NCI-H1694 treated with DMSO at 0.1 percent for 48 hours (cell line): ENCODE data around the gene PTPRM.

Source experiments
- DNase-seq: peaks from one replicate; lab custom pipeline; 2025; lab: John Stamatoyannopoulos, UW

PTPRM gene

GRCh38 chr18:8362863-8363262, 795.7 kb downstream of the PTPRM start:
- no peak for DNase-seq

- DNase-seq = no peak
Observed at GRCh38 chr18:8364385-8364784, 797.3 kb downstream of the PTPRM start.

DNA sequence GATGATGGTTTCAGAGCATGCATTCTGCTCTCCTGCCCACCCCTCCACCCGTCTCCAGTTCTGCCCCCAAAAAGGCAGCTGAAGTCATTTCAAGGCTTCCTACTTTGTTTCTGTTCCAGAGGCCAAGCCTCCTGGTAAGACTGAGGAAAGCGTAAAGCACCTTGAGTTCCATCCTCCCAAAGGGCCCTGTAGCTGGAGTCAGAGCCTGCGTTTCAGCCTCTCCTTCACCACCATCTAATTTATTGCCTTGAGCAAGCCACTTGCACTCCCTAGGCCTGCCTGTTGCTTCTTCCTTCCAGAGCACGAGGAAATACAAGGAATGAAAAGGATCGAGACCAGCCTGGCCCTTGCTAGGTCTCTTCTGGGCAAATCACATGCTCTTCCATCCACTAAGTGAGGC, 797.9 kb downstream of the PTPRM start:
- no peak for DNase-seq

DNA sequence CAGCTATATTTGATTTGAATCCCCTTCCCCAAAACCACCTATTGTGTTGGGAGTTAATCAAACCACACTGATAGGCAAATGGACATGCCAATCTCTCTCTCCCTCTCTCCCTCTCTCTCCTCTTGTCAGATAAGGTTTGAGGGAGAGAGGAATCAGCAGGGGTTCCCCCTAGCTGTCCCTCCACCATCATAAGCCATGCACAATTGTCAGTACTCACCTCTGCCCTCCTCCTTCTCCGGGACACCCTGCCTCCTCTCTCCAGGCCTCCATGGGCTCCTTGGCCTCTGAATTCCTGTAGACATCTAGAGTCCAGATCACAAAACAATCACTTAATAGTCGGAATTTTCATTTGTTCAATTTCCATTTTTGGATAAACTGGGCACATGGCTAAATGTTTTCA, 798.4 kb downstream of the PTPRM start:
- DNase-seq = no peak

DNA sequence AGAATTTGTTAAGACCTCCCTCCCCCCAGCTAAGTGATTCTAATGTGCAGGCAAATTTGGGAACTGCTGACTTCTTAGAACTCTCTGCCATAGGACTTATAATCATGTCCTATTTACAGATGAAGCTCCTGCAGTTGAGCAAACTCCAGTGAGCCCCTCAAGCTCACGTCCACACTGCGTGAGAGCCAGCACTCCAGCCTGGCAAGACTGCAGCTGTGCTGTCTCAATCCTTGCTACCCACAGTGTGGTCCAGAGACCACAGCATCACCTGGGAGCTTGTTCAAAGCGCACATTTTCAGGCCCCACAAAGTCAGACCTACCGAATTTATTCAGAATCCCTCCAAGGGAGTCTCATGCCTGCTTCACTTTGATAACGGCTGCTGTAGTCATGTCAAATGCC, 799.0 kb downstream of the PTPRM start:
- DNase-seq = no peak

- no peak for DNase-seq
Observed at GRCh38 chr18:8366656-8367055, 799.5 kb downstream of the PTPRM start.

DNA sequence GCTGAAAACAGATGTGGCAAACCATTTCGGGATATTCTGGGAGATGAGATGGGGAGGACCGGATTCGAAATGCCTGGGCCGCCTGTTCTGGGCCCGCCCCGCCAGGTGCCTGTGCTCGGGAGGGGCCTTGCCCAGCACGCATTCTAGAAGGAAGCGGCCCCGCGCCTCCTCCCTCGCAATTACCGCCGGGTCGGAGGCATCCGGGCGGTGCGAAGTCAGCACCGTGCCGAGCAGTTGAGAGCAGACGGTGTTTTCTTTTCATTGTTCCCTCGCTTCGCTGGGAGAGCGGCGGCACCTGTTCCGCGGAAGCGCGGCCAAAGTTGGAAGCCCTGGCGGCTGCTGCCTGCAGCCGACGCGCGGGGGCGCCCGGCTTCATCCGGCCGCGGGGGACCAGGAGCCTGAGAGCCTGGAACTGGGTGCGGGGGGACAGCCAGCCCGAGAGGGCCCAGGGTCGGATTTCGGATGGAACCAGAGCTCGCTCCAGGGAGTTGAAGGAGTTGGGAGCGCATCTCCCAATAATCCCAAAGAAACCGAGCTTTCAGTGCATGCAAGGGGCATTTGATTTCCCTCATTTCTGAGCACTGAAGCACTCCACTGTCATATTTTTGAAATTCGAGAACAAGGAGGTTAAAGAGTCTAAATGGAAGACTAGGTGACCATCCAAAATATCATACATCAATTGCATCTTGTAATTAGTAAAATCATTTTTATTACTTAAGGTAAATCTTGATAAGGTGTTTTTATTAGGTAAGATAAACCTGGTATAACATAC, 800.3 kb downstream of the PTPRM start:
- peak; percentile 64 for DNase-seq

DNA sequence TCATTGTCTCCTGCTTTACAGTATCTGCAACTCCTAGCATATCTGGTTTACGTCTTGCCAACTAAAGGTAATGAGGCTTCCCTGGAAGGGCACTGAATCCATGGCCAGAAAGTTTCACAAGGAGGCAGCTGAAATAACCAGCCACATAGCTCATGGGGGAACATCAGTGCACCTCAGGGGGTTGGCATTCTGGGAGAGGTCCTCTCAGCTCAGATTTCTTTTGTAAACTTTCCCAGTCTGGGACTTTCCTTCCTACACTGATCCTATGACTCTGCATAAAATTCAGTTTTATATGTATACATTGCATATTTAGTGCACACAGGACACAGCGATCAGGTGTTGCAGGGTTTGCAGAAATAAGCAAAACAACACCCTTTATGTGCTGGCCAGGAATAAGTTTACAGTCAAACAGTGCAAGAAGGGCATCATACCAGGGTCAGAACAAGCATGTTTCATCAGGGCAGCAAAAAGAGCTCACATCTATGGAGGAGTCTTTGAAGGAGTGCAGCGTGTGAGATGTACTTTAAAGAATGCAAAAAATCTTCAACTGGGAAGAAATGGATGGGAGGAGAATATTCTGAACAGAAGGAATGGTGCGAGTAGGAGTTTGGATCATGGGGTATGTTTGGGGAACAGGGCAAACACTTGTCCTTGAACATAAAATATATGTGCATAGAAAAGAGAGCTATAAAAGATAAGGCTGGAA, 801.5 kb downstream of the PTPRM start:
- no peak for DNase-seq

DNA sequence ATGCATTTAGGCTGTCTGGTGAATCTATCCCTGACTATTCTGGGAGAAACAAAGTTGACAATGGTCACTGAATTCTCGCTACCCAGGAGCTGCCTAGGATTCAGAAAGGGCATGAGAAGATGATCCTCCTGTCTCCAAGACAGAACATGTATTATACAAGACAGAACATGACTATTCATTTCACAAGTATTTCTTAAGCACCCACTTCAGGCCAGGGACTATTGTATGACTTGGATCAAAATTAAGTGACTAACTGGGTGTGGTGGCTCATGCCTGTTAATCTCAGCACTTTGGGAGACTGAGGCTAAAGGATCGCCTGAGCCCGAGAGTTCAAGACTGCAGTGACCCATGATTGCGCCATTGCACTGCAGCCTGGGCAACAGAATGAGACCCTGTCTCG, 806.4 kb downstream of the PTPRM start:
- no peak for DNase-seq

- DNase-seq = no peak
Observed at GRCh38 chr18:8374676-8375075, 807.6 kb downstream of the PTPRM start.

DNA sequence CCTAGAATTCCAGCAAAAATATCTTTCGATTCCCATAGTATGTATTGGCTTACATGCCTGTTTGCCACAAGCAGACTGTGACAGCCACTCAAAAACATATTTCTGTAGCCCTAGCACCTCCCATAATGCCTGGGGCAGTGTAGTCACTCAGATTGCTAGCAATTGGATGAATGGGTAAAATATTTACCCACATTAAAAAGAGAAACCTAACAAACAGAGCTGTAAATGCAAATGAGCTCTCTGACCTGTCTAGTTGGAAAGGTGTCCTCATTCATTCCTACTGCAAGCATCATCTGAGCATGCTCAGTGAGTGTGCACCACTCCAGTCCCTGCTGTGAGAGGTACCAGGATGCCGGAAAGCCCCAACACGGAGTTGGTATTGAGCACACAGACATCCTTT, 808.1 kb downstream of the PTPRM start:
- no peak for DNase-seq

DNA sequence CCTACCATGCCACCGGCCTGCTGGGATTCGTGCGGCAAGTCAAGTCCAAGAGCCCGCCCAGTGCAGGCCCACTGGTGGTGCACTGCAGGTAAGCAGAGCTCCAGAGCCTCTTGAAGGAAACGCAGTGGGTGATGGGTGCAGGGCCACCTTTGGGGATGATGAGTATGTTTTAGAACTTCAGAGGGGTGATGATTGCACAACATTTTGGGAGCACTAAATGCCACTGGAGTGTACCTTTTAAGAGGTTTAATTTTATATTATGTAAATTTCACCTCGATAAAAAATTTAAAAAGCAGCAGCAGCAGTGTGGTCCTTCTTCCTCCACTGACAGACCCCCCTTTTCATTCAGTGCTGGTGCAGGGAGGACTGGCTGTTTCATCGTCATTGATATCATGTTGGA, 809.0 kb downstream of the PTPRM start:
- no peak for DNase-seq

GRCh38 chr18:8379187-8379941, 812.2 kb downstream of the PTPRM start:
- DNase-seq = no peak

DNA sequence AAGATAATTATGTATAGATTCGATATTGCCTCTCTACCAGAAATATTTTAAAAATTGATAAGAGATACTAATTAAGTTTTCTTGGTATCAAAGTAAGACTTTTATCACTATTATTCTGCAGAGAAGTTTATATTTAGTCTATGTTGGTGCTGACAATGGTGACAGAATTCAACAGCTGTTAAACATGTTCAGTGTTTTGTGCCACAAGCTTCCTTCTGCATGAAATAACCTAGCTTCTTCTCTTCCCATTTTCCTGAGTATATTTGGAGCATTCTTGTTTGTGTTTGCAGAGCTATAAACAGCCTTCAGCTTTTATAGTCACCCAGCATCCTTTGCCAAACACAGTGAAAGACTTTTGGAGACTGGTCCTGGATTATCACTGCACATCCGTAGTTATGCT, 812.9 kb downstream of the PTPRM start:
- no peak for DNase-seq

DNA sequence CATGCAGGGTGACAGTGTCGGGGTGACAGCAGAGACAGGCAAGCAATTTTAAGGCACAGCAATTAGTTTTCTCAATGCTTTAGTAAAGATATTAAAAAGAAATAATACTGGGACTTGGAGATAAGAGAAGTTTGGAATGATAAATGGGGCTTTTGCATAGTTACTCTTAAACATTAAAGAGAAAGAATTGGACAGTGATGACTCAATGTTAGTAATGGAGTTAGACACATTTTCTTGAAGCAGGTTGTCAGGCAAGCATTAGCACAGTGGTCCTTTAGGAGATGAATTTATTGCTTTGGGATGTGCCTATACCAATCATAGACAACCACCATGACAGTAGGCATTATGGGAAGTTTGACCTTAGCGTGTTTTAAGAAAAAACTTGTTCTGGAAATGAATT, 813.8 kb downstream of the PTPRM start:
- DNase-seq = no peak

DNA sequence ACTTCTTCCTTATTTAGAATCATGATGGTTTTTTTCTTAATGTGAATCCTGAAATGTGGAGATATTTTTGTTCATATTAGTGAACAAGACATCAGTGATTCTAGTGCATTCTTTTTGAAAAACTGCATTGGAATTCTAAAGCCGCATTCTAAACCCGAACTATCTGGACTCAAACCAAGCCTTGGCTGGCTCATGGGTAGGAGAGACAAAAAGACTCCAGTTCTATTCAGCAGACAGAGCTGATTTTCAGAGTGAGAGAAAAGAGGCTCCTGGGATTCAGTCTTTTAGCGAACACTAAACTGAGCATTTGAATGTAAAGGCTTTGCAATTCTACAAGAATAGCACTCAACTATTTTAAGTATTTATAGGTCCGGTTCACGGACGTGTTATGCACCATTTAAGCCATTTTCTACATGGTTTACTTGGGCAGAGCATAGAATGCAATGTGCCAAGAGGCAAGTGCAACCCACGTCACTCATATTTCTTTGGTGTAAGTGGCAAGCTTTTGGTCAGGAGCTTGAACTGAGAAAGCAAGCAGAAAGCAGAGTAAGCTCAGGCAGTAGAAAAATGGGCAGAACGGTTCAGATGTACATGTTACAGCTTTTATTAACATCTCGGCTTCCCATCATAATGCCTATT, 814.8 kb downstream of the PTPRM start:
- DNase-seq = no peak

DNA sequence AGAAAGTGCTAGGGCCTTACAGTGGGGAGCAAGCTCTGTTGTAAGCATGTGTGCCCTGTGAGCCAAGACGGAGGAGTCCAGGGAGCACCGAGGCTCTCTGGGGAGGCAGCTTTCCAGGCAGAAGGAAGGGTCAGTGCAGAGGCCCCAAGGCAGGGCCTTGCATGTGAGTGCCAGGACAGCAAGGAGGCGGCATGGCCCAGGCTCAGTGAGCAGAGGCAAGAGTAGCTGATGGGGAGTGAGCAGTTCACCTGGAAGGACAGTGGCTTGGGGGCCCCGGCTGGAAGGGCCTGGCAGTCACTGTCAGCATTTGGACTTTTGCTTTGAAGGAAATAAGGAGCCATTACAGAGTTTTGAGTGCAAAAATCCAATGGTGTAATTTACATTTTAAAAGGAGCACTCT, 818.3 kb downstream of the PTPRM start:
- no peak for DNase-seq

- no peak for DNase-seq
Observed at GRCh38 chr18:8386669-8387380, 819.7 kb downstream of the PTPRM start.

DNA sequence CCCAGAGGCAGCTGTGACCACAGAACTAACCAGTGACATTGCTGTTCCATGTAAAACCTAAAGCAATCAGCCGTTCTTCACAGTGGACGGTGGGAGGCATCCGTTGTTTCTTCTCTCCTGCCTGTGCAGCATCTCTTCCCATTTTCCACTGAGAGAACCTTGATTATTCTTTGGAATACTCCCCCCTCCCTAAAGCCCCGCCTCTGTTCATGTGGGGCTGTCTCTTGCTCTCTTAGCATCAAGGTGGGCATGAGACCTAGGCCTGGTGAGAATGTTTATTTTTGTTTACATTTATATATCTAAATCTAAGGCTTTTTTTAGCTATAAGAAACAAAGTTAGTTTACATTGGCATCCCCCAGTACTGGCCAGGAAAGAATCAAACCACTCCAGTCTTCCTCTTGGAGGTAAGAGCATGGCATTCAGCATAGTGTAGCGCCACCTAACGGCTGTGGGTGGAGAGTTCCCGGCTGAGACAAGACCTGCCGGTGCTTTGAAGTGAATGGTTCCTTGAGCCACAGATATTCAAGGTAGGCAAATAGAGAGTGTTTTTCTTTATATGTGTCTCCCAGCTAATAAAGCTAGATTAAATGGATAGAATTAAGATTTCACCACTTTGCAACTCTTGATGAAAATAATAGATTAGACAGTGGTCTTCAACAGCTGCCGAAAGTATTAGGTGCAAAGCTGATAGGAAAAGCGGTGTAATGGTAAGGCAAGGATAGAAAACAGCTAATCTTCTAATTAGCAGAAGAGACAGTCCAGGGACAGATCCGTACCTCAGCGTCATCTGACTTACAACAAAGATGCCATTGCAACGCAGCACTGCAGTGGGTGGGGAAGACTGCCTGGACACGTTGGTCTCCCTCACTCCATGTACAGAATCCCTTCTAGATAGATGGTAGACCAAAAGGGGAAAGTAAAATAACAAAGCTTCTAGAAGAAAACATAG, 822.5 kb downstream of the PTPRM start:
- peak; percentile 47 for DNase-seq

GRCh38 chr18:8391068-8391467, 824.0 kb downstream of the PTPRM start:
- no peak for DNase-seq

DNA sequence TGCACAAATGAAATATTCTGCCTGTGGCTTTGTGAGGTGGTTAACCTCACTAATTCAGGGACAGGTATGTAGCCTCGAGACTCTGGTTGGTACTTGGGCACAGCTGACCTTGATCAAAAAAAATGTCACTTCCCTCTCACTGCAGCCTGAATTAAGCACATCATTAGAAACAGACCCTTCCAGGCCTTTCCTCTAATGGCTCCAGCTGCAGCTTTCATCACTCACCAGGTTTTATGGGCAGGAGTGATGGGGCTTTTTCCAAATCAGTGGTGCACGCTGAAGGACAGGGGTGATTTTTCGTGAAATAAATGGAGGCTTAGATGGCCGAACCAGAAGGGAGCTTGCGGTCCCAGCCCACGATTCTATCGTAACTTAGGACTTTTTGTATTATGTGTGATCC, 829.1 kb downstream of the PTPRM start:
- no peak for DNase-seq
